H9 (cell line): Measurements from ENCODE around the gene DCST2. TPM values are rescaled to one million over a fixed set of nuclear protein-coding genes. Genes with fewer than 3 reads are reported as not detected.
A peak's percentile ranks its signal among the peaks of the same experiment; 100 is the strongest.

Experiments
- DNase-seq: peaks from one replicate; pipeline ENCODE4 v3.0.0-alpha.2; 2017
- H2AFZ ChIP-seq: one replicate; pipeline ENCODE4 v1.6.1; 2013; ENCODE audit warnings: mild to moderate bottlenecking, low read length, control low read depth, moderate library complexity
- H2AK5ac ChIP-seq: 2 replicates; pipeline ENCODE4 v1.6.1; 2013; ENCODE audit warnings: low read length, control low read depth, mixed read lengths; ENCODE audit not compliant: insufficient read length
- H2BK120ac ChIP-seq: one replicate; pipeline ENCODE4 v1.6.1; 2013; ENCODE audit warnings: low read depth, mild to moderate bottlenecking, low read length, control low read depth, inconsistent platforms; ENCODE audit not compliant: poor library complexity, severe bottlenecking
- H2BK12ac ChIP-seq: 2 replicates; pipeline ENCODE4 v1.6.1; 2013; ENCODE audit warnings: low read length, control low read depth, mixed read lengths, low read depth; ENCODE audit not compliant: insufficient read length
- H2BK15ac ChIP-seq: 2 replicates; pipeline ENCODE4 v1.6.1; 2013; ENCODE audit warnings: low read depth, low read length, control low read depth
- H2BK20ac ChIP-seq: one replicate; pipeline ENCODE4 v1.6.1; 2013; ENCODE audit warnings: low read depth, mild to moderate bottlenecking, low read length, control low read depth, inconsistent platforms; ENCODE audit not compliant: poor library complexity, severe bottlenecking
- H2BK5ac ChIP-seq: 2 replicates; pipeline ENCODE4 v1.6.1; 2013; ENCODE audit warnings: low read length, control low read depth, mixed read lengths; ENCODE audit not compliant: insufficient read length
- H3K14ac ChIP-seq: 2 replicates; pipeline ENCODE4 v1.6.1; 2013; ENCODE audit warnings: low read length, control low read depth; ENCODE audit not compliant: insufficient read depth
- H3K18ac ChIP-seq: 2 replicates; pipeline ENCODE4 v1.6.1; 2013; ENCODE audit warnings: low read depth, mild to moderate bottlenecking, mixed read lengths, low read length, control low read depth; ENCODE audit not compliant: insufficient read length
- H3K23ac ChIP-seq: 2 replicates; pipeline ENCODE4 v1.6.1; 2013; ENCODE audit warnings: low read length, control low read depth, mixed read lengths, low read depth; ENCODE audit not compliant: insufficient read length
- H3K23me2 ChIP-seq: 2 replicates; pipeline ENCODE4 v1.6.1; 2013; ENCODE audit warnings: low read depth, mild to moderate bottlenecking, mixed read lengths, low read length, control low read depth; ENCODE audit not compliant: insufficient read length, poor library complexity, severe bottlenecking
- H3K27ac ChIP-seq: 2 replicates; pipeline ENCODE4 v1.5.1; 2013; ENCODE audit warnings: low read length, control low read depth, mixed read lengths, low read depth; ENCODE audit not compliant: insufficient read length
- H3K27me3 ChIP-seq: 2 replicates; pipeline ENCODE4 v1.6.1; 2013; ENCODE audit warnings: low read length, control low read depth, inconsistent platforms; ENCODE audit not compliant: insufficient read depth
- H3K4ac ChIP-seq: 2 replicates; pipeline ENCODE4 v1.6.1; 2013; ENCODE audit warnings: low read depth, mild to moderate bottlenecking, control low read depth, inconsistent platforms, low read length, moderate library complexity
- H3K4me1 ChIP-seq: 2 replicates; pipeline ENCODE4 v1.6.1; 2013; ENCODE audit warnings: low read length, control low read depth, inconsistent platforms; ENCODE audit not compliant: insufficient read depth
- H3K4me2 ChIP-seq: 2 replicates; pipeline ENCODE4 v1.6.1; 2013; ENCODE audit warnings: low read length, control low read depth, mixed read lengths; ENCODE audit not compliant: insufficient read length, insufficient read depth
- H3K56ac ChIP-seq: 2 replicates; pipeline ENCODE4 v1.6.1; 2013; ENCODE audit warnings: low read depth, mild to moderate bottlenecking, mixed read lengths, low read length, control low read depth; ENCODE audit not compliant: insufficient read length
- H3K79me1 ChIP-seq: 2 replicates; pipeline ENCODE4 v1.6.1; 2013; ENCODE audit warnings: low read depth, mild to moderate bottlenecking, moderate library complexity, low read length, control low read depth, inconsistent platforms; ENCODE audit not compliant: insufficient read depth, poor library complexity, severe bottlenecking
- H3K79me2 ChIP-seq: 2 replicates; pipeline ENCODE4 v1.6.1; 2013; ENCODE audit warnings: low read length, control low read depth, inconsistent platforms; ENCODE audit not compliant: insufficient read depth
- H3K9ac ChIP-seq: 2 replicates; pipeline ENCODE4 v1.6.1; 2013; ENCODE audit warnings: low read length, control low read depth, mixed read lengths; ENCODE audit not compliant: insufficient read length; ENCODE audit errors: extremely low read depth
- H3K9me3 ChIP-seq: one replicate; pipeline ENCODE4 v1.6.1; 2013; ENCODE audit warnings: low read depth, low read length, inconsistent platforms; ENCODE audit not compliant: control insufficient read depth
- H3T11ph ChIP-seq: one replicate; pipeline ENCODE4 v1.6.1; 2013; ENCODE audit warnings: mild to moderate bottlenecking, low read length, control low read depth, inconsistent platforms
- H4K20me1 ChIP-seq: one replicate; pipeline ENCODE4 v1.6.1; 2013; ENCODE audit not compliant: control insufficient read depth, insufficient read length, insufficient read depth
- H4K5ac ChIP-seq: 2 replicates; pipeline ENCODE4 v1.6.1; 2013; ENCODE audit warnings: low read depth, mild to moderate bottlenecking, mixed read lengths, low read length, control low read depth; ENCODE audit not compliant: insufficient read length
- H4K8ac ChIP-seq: replicated peaks from 2 replicates; pipeline ENCODE4 v1.6.1; 2013; ENCODE audit warnings: low read length, control low read depth, mixed read lengths, low read depth; ENCODE audit not compliant: insufficient read length
- H4K91ac ChIP-seq: 2 replicates; pipeline ENCODE4 v1.6.1; 2013; ENCODE audit warnings: low read depth, mild to moderate bottlenecking, moderate library complexity, mixed read lengths, low read length, control low read depth; ENCODE audit not compliant: insufficient read length
- H3K27ac Mint-ChIP-seq, 3 experiments: 2 replicates in 2 of 3; 3 replicates in 1 of 3; pipeline ENCODE4 v1.8.0; 2020 to 2021; ENCODE audit warnings: mixed read lengths in 3 of 3, mild to moderate bottlenecking in 1 of 3, moderate library complexity in 1 of 3
- H3K27me3 Mint-ChIP-seq: 2 replicates; pipeline ENCODE4 v1.8.0; 2021; ENCODE audit warnings: low read depth, mild to moderate bottlenecking, moderate library complexity, mixed read lengths
- H3K36me3 Mint-ChIP-seq, 3 experiments: 2 replicates in 2 of 3; 3 replicates in 1 of 3; pipeline ENCODE4 v1.8.0; 2020 to 2021; ENCODE audit warnings: low read depth in 3 of 3, mixed read lengths in 3 of 3; ENCODE audit not compliant: insufficient read depth in 1 of 3
- H3K4me1 Mint-ChIP-seq, 2 experiments: 2 replicates each; pipeline ENCODE4 v1.8.0; 2020; ENCODE audit warnings: mixed read lengths in 2 of 2
- H3K4me3 Mint-ChIP-seq, 2 experiments: 2 replicates in 1 of 2; 3 replicates in 1 of 2; pipeline ENCODE4 v1.8.0; 2020 to 2021; ENCODE audit warnings: mild to moderate bottlenecking in 2 of 2, mixed read lengths in 2 of 2, moderate library complexity in 1 of 2
- H3K9me3 Mint-ChIP-seq, 2 experiments: 2 replicates in 1 of 2; 3 replicates in 1 of 2; pipeline ENCODE4 v1.8.0; 2020; ENCODE audit warnings: mild to moderate bottlenecking in 2 of 2, mixed read lengths in 2 of 2, moderate library complexity in 1 of 2
- WGBS: extraction: QIAGEN DNeasy Blood & Tissue Kit; methylation state at CpG from one replicate; pipeline ENCODE4 v1.1.7; 2013; ENCODE audit warnings: missing lambda C conversion rate, low lambda C conversion rate, mixed read lengths; ENCODE audit not compliant: insufficient read length; ENCODE audit errors: extremely low coverage; 5-methylcytosine and 5-hydroxymethylcytosine counted together
- total RNA-seq: library from RNA; stranded (reverse); gene quantifications from 2 replicates; pipeline ENCODE4 v1.2.1, GENCODE V29; 2021
- TF ChIP-seq, protein P1 (sequence below): fragments of 200-600 bp; sonication (generic); conservative IDR thresholded peaks from 3 replicates; pipeline ENCODE4 v1.8.0; 2021; ENCODE audit warnings: antibody characterized with exemption, mild to moderate bottlenecking

Gene DCST2
- total RNA-seq, 1 experiment from 2014 or later: 0.35 TPM

- H3K27ac Mint-ChIP-seq: no peak overlapping the region; a peak in 1 of 7 replicates
Observed at GRCh38 chr1:155081472-155082300, 48.1 kb upstream of the DCST2 start.

More at GRCh38 chr1:155081472-155082300, 48.1 kb upstream of the DCST2 start:
- no peak overlapping the region for H4K91ac ChIP-seq
- H3K23me2 ChIP-seq: peaks cover 30% of the 10 kb centered on the region
- peaks cover 0 to 6% of the 10 kb centered on the region in 2 experiments; a peak in 2 of 5 replicates for H3K9me3 Mint-ChIP-seq
- no peak overlapping the region for H2BK5ac ChIP-seq
- no peaks in the 10 kb centered on the region for H3K36me3 Mint-ChIP-seq
- no peak overlapping the region for H2BK15ac ChIP-seq
- no peak overlapping the region for H2BK12ac ChIP-seq
- H4K5ac ChIP-seq: no peak overlapping the region
- peaks cover 32 to 56% of the 10 kb centered on the region in 2 experiments for H3K4me1 Mint-ChIP-seq
- H3K23ac ChIP-seq: no peak overlapping the region
- no peak overlapping the region for H3K9ac ChIP-seq
- H3K4me2 ChIP-seq: peak overlapping the region; percentile 79
- H3K4me1 ChIP-seq: no peaks in the 10 kb centered on the region
- no peak overlapping the region; the same call in 1 of the 2 replicates for H3K14ac ChIP-seq
- peaks cover 51% of the 10 kb centered on the region for H3K27me3 ChIP-seq
- no peak overlapping the region for H2BK20ac ChIP-seq
- H3K27me3 Mint-ChIP-seq: peaks cover 80% of the 10 kb centered on the region
- TF ChIP-seq, protein P1, sequence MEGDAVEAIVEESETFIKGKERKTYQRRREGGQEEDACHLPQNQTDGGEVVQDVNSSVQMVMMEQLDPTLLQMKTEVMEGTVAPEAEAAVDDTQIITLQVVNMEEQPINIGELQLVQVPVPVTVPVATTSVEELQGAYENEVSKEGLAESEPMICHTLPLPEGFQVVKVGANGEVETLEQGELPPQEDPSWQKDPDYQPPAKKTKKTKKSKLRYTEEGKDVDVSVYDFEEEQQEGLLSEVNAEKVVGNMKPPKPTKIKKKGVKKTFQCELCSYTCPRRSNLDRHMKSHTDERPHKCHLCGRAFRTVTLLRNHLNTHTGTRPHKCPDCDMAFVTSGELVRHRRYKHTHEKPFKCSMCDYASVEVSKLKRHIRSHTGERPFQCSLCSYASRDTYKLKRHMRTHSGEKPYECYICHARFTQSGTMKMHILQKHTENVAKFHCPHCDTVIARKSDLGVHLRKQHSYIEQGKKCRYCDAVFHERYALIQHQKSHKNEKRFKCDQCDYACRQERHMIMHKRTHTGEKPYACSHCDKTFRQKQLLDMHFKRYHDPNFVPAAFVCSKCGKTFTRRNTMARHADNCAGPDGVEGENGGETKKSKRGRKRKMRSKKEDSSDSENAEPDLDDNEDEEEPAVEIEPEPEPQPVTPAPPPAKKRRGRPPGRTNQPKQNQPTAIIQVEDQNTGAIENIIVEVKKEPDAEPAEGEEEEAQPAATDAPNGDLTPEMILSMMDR: no peak
- H3K18ac ChIP-seq: no peak overlapping the region
- peak overlapping the region; percentile 50 to 76 for H3K4me3 Mint-ChIP-seq
- no peaks in the 10 kb centered on the region for H4K20me1 ChIP-seq
- no peak overlapping the region for H2AFZ ChIP-seq
- H3K79me1 ChIP-seq: no peaks in the 10 kb centered on the region
- WGBS: no CpG with 5 or more reads among the region's 68 CpGs
- no peak overlapping the region for H3T11ph ChIP-seq
- no peak overlapping the region for H4K8ac ChIP-seq
- no peak overlapping the region for H3K4ac ChIP-seq
- no peaks in the 10 kb centered on the region for H3K9me3 ChIP-seq
- no peak for DNase-seq
- H3K27ac ChIP-seq: no peak overlapping the region
- H2BK120ac ChIP-seq: no peak overlapping the region
- no peaks in the 10 kb centered on the region for H3K79me2 ChIP-seq
- no peak overlapping the region for H2AK5ac ChIP-seq
- no peak overlapping the region for H3K56ac ChIP-seq
